HepG2 (cell line): ENCODE measurements around the gene KRTAP10-8. TPM values are rescaled to one million over a fixed set of nuclear protein-coding genes. Genes with fewer than 3 reads are reported as not detected.

Experiments used
- FOXC1 ChIP-seq: sonication (generic); formaldehyde crosslinking; IDR thresholded peaks from 2 replicates; pipeline ENCODE4 v1.8.0; 2022; ENCODE audit warnings: mild to moderate bottlenecking, missing genetic modification reagents, borderline replicate concordance
- HOXA5 ChIP-seq: sonication (generic); formaldehyde crosslinking; IDR thresholded peaks from 2 replicates; pipeline ENCODE4 v1.4.0; 2020; ENCODE audit warnings: missing genetic modification reagents
- NR2F6 ChIP-seq, 2 experiments: IDR thresholded peaks; 2 replicates each; pipeline ENCODE4 v1.6.1; 2016; ENCODE audit warnings: antibody characterized with exemption in 1 of 2, mild to moderate bottlenecking in 1 of 2
- RFX1 ChIP-seq: fragments of 450-650 bp; IDR thresholded peaks from 2 replicates; pipeline ENCODE4 v1.6.1; 2017
- TOPORS ChIP-seq: sonication (generic); formaldehyde crosslinking; IDR thresholded peaks from 2 replicates; pipeline ENCODE4 v1.8.0; 2023; ENCODE audit warnings: mild to moderate bottlenecking, missing genetic modification reagents
- ZNF263 ChIP-seq: sonication (generic); formaldehyde crosslinking; IDR thresholded peaks from 2 replicates; pipeline ENCODE4 v1.4.0; 2020; ENCODE audit warnings: missing genetic modification reagents
- ZNF564 ChIP-seq: sonication (generic); formaldehyde crosslinking; IDR thresholded peaks from 2 replicates; pipeline ENCODE4 v1.8.1; 2023; ENCODE audit warnings: mild to moderate bottlenecking, missing genetic modification reagents
- polyA plus RNA-seq, 8 experiments: library from polyadenylated mRNA; depleted of rRNA in 3 of 8; stranded (reverse) in 7 of 8; unstranded in 1 of 8; fragments of >200 nt; fragmentation: Illumina TruSeq in 4 of 8; extraction: Trizol in 4 of 8; gene quantifications; 2 replicates each; pipeline versions ENCODE4 v1.2.1 to v1.2.3, GENCODE V29; 2011 to 2016; ENCODE audit warnings: low read depth in 4 of 8, missing spikeins in 1 of 8, mixed read lengths in 1 of 8; ENCODE audit not compliant: insufficient read depth in 1 of 8
- total RNA-seq, 5 experiments: library from RNA; depleted of rRNA; stranded (reverse); fragments of >200 nt; fragmentation: Illumina TruSeq; extraction: Trizol; gene quantifications; 2 replicates each; pipeline ENCODE4 v1.2.3, GENCODE V29; 2016; ENCODE audit warnings: low read depth in 1 of 5
- TF ChIP-seq, protein P1 (sequence below): sonication (generic); formaldehyde crosslinking; IDR thresholded peaks from 2 replicates; pipeline ENCODE4 v1.8.0; 2022; ENCODE audit warnings: missing genetic modification reagents, mild to moderate bottlenecking, moderate library complexity, borderline replicate concordance
- TF ChIP-seq, protein P2 (sequence below): IDR thresholded peaks from 2 replicates; pipeline ENCODE4 v1.6.1; 2016; ENCODE audit warnings: missing compliant biosample characterization, missing genetic modification reagents, borderline replicate concordance
- TF ChIP-seq, protein P3 (sequence below): sonication (generic); formaldehyde crosslinking; IDR thresholded peaks from 2 replicates; pipeline ENCODE4 v1.5.0; 2020; ENCODE audit warnings: mild to moderate bottlenecking, missing genetic modification reagents, borderline replicate concordance
- TF ChIP-seq, protein P4 (sequence below), 2 experiments: sonication (generic) in 1 of 2; formaldehyde crosslinking in 1 of 2; IDR thresholded peaks; 2 replicates each; pipeline versions ENCODE4 v1.4.0 to v1.6.1; 2016 to 2020; ENCODE audit warnings: borderline replicate concordance in 1 of 2, low read depth in 1 of 2, mild to moderate bottlenecking in 1 of 2, missing genetic modification reagents in 1 of 2

KRTAP10-8 gene
- total and polyA plus RNA-seq, 2 of the 13 experiments (the other 11 are each of a cell fraction or from before 2014, with no cell fraction given), result not detected

DNA sequence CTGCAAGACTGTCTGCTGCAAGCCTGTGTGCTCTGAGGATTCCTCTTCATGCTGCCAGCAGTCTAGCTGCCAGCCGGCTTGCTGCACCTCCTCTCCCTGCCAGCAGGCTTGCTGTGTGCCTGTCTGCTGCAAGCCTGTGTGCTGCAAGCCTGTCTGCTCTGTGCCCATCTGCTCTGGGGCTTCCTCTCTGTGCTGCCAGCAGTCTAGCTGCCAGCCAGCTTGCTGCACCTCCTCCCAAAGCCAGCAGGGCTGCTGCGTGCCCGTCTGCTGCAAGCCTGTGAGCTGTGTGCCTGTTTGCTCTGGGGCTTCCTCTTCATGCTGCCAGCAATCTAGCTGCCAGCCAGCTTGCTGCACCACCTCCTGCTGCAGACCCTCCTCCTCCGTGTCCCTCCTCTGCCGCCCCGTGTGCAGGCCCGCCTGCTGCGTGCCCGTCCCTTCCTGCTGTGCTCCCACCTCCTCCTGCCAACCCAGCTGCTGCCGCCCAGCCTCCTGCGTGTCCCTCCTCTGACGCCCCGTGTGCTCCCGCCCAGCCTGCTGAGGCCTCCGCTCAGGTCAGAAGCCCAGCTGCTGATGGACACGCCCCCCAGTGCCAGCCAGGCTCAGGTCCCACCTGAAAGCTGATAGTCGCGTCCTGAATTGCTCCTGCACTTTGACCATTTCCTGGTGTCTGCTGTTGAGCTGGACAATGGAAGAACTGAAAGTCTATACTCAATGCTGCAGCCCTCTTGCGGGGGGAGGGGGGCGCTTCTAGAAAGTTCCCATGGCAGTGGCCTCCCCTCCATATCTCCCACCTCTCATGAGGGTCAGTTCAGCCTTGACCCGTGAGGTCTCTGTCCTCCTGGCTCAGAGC, 37.2 kb upstream of the KRTAP10-8 start (continued):
- TF ChIP-seq, protein P1, sequence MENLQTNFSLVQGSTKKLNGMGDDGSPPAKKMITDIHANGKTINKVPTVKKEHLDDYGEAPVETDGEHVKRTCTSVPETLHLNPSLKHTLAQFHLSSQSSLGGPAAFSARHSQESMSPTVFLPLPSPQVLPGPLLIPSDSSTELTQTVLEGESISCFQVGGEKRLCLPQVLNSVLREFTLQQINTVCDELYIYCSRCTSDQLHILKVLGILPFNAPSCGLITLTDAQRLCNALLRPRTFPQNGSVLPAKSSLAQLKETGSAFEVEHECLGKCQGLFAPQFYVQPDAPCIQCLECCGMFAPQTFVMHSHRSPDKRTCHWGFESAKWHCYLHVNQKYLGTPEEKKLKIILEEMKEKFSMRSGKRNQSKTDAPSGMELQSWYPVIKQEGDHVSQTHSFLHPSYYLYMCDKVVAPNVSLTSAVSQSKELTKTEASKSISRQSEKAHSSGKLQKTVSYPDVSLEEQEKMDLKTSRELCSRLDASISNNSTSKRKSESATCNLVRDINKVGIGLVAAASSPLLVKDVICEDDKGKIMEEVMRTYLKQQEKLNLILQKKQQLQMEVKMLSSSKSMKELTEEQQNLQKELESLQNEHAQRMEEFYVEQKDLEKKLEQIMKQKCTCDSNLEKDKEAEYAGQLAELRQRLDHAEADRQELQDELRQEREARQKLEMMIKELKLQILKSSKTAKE (CRISPR knock-in tag), result peak; percentile 45; the same call in 1 of the 2 replicates
- TF ChIP-seq, protein P2, sequence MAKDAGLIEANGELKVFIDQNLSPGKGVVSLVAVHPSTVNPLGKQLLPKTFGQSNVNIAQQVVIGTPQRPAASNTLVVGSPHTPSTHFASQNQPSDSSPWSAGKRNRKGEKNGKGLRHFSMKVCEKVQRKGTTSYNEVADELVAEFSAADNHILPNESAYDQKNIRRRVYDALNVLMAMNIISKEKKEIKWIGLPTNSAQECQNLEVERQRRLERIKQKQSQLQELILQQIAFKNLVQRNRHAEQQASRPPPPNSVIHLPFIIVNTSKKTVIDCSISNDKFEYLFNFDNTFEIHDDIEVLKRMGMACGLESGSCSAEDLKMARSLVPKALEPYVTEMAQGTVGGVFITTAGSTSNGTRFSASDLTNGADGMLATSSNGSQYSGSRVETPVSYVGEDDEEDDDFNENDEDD, result peak; percentile 34; the same call in 1 of the 2 replicates
- TF ChIP-seq TOPORS (CRISPR knock-in tag) (peak; percentile 38; the same call in 1 of the 2 replicates), ZNF564 (CRISPR knock-in tag) (peak; percentile 46; the same call in 1 of the 2 replicates), HOXA5 (0 out of 2 replicates have a peak, but pooled peaks have one; percentile 36), ZNF263 (CRISPR knock-in tag) (peak; percentile 99), FOXC1 (CRISPR knock-in tag) (0 out of 2 replicates have a peak, but pooled peaks have one; percentile 29), NR2F6 (IDR thresholded peaks at IDR 0.05) (0 out of 2 replicates have a peak, but pooled peaks have one; percentile 7), NR2F6 (CRISPR knock-in tag; IDR thresholded peaks at IDR 0.05) (peak; percentile 40), RFX1 (no peak)
- TF ChIP-seq, protein P3, sequence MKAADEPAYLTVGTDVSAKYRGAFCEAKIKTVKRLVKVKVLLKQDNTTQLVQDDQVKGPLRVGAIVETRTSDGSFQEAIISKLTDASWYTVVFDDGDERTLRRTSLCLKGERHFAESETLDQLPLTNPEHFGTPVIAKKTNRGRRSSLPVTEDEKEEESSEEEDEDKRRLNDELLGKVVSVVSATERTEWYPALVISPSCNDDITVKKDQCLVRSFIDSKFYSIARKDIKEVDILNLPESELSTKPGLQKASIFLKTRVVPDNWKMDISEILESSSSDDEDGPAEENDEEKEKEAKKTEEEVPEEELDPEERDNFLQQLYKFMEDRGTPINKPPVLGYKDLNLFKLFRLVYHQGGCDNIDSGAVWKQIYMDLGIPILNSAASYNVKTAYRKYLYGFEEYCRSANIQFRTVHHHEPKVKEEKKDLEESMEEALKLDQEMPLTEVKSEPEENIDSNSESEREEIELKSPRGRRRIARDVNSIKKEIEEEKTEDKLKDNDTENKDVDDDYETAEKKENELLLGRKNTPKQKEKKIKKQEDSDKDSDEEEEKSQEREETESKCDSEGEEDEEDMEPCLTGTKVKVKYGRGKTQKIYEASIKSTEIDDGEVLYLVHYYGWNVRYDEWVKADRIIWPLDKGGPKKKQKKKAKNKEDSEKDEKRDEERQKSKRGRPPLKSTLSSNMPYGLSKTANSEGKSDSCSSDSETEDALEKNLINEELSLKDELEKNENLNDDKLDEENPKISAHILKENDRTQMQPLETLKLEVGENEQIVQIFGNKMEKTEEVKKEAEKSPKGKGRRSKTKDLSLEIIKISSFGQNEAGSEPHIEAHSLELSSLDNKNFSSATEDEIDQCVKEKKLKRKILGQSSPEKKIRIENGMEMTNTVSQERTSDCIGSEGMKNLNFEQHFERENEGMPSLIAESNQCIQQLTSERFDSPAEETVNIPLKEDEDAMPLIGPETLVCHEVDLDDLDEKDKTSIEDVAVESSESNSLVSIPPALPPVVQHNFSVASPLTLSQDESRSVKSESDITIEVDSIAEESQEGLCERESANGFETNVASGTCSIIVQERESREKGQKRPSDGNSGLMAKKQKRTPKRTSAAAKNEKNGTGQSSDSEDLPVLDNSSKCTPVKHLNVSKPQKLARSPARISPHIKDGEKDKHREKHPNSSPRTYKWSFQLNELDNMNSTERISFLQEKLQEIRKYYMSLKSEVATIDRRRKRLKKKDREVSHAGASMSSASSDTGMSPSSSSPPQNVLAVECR (CRISPR knock-in tag), result peak; percentile 52; the same call in 1 of the 2 replicates
- TF ChIP-seq, protein P4, sequence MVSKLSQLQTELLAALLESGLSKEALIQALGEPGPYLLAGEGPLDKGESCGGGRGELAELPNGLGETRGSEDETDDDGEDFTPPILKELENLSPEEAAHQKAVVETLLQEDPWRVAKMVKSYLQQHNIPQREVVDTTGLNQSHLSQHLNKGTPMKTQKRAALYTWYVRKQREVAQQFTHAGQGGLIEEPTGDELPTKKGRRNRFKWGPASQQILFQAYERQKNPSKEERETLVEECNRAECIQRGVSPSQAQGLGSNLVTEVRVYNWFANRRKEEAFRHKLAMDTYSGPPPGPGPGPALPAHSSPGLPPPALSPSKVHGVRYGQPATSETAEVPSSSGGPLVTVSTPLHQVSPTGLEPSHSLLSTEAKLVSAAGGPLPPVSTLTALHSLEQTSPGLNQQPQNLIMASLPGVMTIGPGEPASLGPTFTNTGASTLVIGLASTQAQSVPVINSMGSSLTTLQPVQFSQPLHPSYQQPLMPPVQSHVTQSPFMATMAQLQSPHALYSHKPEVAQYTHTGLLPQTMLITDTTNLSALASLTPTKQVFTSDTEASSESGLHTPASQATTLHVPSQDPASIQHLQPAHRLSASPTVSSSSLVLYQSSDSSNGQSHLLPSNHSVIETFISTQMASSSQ (IDR thresholded peaks at IDR 0.05; ENCODE audit: low read depth), result no peak
- TF ChIP-seq, protein P4 (CRISPR knock-in tag; IDR thresholded peaks at IDR 0.05; ENCODE audit: borderline replicate concordance), result no peak; the same call in 1 of the 2 replicates
